ENCODE results near the gene OGFR. TPM values are rescaled to one million over a fixed set of nuclear protein-coding genes. Genes with fewer than 3 reads are reported as not detected.

OGFR gene
- total RNA-seq, 1 donor from 2014 or later, result 79.2 TPM

DNA sequence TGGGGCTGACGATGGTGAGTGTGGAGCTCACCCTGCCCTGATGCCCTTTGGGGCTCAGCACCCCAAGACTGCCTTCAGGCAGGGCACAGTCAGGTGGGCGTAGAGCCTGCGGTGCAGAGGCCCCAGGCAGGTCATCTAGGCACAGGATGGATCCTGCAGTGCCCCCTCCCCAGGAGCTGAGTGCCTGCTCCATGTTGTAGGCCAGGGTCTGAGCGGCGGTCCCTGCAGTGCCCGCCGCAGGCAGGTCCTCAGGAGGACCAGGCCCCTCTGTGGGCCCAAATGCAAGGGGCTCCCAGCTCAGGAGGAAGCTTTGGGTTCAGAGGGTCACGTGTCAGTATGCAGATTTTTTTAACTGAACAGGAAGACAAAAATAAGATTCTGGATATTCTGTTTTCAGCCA lies 5.6 kb upstream of the OGFR start:
- intact Hi-C loops (cut with micrococcal nuclease), result loop anchor here (5.0 kb wide), 1 partner anchor 128 kb away; the partner anchor contains the start of gene DIDO1

- intact Hi-C loops (cut with micrococcal nuclease), result loop anchor here (5.0 kb wide), 1 partner anchor 128 kb away; the partner anchor contains the start of gene DIDO1
These were observed 5.2 kb upstream of the OGFR start for GRCh38 chr20:62799459-62799858.

- intact Hi-C loops (cut with micrococcal nuclease), result loop anchor here (5.0 kb wide), 1 partner anchor 127 kb away; the partner anchor contains the start of gene DIDO1
These were observed 4.8 kb upstream of the OGFR start for GRCh38 chr20:62799873-62800272.

- intact Hi-C loops (cut with micrococcal nuclease), result no loop called here
These were observed 4.0 kb upstream of the OGFR start for GRCh38 chr20:62800314-62801259.

- intact Hi-C loops (cut with micrococcal nuclease), result no loop called here
These were observed 3.2 kb upstream of the OGFR start for GRCh38 chr20:62801284-62802010.

DNA sequence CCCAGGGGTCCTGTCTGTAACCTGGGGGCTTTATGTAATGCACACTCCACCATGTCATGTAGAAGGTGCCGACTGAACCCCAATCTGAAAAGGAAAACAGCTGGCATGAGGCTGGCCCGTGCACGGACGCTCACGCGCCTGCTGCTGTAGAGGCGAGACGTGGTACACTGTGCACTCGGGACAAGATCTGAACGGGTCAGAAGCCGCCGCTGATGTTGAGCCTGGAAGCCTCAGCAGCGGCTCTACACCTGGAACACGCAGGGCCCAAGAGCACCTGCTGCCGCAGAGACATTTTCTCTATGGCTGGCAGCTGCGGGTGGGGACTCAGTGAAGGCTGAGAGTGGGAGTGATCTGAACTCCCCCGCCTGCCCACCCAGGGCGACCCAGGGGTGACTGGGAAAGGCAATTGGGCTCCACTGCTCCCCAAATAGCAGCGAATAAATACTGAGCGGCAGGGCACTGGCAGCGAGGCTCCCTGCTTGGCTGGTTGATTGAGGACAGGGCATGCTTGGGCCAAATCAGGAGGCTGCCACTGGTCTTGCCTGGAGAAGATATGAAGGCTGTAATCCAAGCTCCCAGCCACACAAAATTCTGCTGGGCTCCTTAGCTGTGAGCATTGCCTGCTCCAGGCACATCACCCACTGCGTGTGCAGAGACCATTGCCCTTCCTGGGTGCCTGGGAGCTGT lies 2.5 kb upstream of the OGFR start:
- intact Hi-C loops (cut with micrococcal nuclease), result no loop called here

DNA sequence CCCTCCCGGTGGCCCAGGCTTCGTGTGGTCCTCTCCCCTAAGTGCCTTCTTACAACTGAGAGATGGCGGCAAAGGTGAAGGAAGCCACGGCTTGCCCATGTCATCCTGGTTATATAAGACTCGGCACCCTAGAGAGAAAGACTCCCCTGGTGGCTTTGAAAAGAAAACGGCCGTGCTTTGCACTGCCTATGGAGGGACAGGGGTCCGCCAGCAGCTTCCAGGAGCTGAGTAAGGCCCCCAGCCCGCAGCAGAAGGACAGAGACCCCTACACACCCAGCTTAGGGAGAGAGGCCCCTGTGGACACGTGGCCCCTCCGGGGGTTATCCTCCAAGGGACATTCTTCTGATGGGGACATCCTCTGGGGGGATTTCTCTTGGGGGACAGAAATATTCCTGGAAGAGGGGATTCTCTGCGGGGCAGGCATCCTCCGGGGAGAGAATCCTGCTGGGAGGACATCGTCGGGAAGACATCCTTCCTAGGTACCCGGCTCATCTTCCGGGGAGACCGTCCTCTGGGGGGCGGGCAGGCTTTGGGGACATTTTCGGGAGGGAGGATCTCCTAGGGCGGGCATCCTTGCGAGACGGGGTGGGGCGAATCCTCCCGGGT lies 511 bp upstream of the OGFR start:
- intact Hi-C loops (cut with micrococcal nuclease), result loop anchor here (1.0 kb wide), 1 partner anchor 10 kb away; no protein-coding TSS in a partner anchor

DNA sequence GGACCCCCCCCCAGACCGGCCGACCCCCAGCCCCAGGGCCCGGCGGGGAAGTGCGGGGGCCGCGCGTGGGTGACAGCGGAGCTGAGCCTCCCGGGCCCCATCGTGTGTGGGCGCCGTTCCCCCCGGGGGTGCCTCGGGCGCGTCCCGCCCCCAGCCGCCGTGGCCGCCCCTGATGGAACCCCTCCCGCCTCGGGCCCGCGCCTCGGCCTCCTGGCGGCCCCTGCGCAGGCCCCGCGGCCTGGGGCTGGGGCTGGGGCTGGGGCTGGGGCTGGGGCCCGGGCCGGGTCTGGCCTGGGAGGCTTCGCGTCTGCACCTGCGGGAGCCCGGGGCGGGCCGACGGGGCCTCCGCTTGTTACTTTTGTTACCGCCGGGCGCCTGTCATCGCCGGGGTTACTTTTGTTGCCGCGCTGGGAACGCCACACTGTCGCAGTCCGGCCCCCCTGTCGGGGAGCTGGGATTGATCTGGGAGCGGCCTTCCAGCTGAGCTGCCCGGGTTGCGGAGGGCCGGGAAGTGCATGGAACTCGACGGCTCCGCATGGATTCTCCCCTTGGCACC lies 598 bp downstream of the OGFR start:
- intact Hi-C loops (cut with micrococcal nuclease), result loop anchor here (5.0 kb wide), 2 partner anchors 138 to 418 kb away; partner anchors contain the start of gene RPS21

DNA sequence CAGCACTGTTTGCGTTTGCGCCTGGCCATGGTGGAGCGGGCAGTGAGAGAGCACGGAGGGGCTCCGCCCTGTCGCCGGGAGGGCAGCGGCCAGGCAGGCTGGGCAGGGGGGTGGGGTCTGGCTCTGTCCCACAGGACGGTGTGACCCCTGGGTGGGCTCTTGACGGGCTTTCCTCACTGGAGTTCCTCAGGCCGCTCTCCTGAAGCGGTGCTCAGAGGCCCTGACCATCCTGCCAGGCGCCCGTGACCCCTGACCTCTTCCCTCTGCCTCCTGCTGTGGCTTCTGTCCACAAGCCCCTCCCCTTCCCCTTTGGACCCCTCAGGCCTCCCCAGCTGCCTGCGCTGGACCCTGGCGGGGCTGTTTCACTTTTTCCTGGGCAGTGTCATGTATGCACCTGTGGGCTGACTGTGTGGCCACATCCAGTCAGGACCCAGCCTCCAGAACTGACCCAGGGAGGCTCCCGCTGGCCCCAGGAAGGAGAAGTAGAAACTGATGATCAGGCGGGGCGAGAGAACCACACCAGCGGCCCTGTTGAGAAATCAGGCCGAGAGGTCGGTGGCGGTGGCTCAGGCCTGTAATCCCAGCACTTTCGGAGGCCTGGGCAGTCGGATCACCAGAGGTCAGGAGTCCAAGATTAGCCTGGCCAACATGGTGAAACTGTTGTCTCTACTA lies 1.2 kb downstream of the OGFR start:
- intact Hi-C loops (cut with micrococcal nuclease), result loop anchor here (5.0 kb wide), 2 partner anchors 139 to 419 kb away; partner anchors contain the start of gene RPS21

- intact Hi-C loops (cut with micrococcal nuclease), result loop anchor here (5.0 kb wide), 2 partner anchors 139 to 419 kb away; partner anchors contain the start of gene RPS21
These were observed 1.9 kb downstream of the OGFR start for GRCh38 chr20:62806383-62807050.

DNA sequence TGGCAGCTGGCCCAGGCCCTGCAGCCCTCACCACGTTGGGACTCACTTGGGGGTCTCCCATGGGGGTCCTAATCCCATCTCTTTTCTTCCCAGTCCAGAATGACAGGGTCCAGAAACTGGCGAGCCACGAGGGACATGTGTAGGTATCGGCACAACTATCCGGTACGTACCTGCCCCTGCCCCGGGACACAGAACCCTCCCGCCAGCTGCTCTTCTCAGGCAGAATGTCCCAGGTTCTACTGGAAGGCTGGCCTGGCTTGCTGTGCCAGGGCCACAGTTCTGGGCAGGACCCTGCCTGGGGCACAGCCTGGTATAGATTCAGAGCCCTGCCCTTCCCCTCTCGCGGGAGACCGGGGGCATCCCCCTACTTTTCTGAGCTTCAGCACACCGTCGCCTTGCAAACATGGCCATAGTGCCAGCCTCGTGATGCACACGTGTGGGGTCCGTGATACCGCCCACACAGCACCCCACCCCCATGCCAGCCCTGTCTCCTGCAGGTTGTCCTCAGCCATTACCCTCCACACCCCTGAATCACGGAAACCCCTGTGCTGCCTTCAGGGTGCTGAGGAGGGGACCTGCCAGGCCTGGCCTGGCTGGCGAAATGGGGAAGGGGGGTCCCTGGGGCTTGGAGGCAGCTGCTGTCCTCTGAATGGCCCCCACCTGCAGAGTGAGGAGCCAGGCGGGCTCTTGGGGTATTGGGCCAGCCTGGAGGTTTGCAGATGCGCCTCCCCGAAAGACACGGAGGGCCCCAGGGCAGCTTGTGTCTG lies 3.0 kb downstream of the OGFR start:
- intact Hi-C loops (cut with micrococcal nuclease), result loop anchor here (1.0 to 5.0 kb wide), 4 partner anchors 13 to 420 kb away; partner anchors contain the start of gene RPS21

DNA sequence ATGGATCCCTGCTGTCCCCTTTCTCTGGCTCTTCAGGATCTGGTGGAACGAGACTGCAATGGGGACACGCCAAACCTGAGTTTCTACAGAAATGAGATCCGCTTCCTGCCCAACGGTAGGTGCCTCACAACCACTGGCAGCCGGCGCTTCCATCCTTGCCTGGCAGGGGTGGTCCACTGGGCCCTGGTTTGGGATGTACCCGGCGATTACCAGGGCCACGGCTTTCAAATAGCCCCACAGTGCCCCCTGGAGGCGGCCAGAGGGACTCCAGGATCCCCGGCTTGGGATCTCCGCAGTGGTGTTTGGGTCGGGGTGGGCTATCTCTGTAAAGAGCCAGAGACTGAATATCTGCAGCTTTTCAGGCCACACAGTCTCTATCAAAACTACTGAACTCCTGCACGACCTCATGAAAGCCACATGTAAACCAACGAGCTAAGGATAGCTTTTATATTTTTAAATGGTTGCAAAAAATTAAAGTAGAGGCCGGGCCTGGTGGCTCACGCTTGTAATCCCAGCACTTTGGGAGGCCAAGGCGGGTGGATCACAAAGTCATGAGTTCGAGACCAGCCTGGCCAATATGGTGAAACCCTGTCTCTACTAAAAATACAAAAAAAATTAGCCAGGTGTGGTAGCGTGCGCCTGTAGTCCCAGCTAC lies 3.7 kb downstream of the OGFR start:
- intact Hi-C loops (cut with micrococcal nuclease), result loop anchor here (1.0 to 5.0 kb wide), 4 partner anchors 14 to 421 kb away; partner anchors contain the start of gene RPS21

DNA sequence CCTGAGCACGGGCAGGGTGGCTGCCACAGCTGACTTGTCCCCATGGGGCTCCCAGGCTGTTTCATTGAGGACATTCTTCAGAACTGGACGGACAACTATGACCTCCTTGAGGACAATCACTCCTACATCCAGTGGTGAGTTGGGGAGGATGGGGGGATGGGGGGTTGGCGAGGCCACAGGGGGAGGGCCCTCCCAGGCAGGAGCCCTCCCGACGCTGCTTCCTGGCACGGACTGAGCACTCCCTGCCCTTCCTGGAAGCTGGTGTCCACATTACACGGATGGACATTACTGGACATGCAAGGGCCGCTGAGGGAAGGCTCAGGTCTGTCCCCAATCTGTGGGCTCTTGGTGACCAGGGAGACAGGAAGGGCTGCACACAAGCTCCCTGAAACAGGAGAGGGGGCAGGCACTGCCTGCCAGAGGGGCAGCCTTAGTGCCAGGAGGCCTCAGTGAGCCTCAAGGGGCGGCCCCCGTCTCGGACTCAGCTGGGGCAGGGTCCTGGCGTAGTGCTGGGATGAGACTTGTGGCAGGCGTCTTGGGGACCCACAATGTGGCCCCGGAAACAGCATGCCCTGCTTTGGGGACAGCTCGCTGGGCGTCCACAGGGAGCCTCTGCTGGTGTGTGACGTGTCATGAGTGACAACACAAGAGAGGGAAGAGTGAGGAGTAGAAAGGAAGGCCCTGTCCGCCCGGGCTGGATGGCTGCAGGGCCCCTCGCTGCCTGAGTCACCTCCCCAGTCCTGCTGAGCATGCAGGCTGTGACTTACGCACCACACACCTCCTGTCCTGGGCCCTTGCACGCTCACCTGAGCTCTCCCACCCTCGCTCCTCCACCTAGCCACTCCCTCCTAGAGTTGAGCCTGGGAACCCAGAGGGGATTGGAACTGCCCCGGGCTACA lies 5.1 kb downstream of the OGFR start:
- intact Hi-C loops (cut with micrococcal nuclease), result loop anchor here (5.0 kb wide), 2 partner anchors 142 to 422 kb away; partner anchors contain the start of gene RPS21

DNA sequence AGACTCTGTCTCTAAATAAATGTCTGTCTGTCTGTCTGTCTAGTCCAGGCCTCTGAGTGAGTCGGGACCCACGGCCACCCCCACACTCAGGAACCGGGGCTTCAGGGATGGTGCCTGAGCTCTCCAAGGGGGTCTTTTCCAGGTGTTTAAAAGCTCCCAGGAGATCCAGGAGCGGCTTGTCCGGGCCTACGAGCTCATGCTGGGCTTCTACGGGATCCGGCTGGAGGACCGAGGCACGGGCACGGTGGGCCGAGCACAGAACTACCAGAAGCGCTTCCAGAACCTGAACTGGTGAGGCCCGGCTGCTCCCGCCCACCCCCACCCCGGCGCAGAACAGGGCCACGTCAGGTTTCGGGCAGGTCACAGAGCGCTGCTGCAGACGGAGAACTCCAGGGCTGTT lies 6.7 kb downstream of the OGFR start:
- intact Hi-C loops (cut with micrococcal nuclease), result no loop called here

DNA sequence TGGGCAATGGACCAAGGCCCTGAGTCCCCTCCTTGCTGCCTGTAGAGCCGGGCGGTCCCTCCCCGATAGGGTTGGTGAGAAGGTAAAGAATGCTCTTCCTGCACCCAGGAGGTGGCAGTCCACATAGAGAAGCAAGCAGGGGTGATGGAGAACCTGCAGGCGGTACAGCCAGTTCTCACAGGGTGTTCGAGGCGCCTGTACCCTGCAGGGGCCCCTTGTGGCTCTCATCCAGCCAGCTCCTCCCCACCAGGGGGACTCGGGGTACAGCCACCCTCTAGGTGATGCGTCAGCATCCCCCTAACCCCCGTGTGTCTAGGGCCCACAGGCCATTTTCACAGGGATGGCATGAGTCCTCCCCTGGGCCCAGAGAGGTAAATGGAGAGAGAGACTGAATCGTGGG lies 7.1 kb downstream of the OGFR start:
- intact Hi-C loops (cut with micrococcal nuclease), result no loop called here

DNA sequence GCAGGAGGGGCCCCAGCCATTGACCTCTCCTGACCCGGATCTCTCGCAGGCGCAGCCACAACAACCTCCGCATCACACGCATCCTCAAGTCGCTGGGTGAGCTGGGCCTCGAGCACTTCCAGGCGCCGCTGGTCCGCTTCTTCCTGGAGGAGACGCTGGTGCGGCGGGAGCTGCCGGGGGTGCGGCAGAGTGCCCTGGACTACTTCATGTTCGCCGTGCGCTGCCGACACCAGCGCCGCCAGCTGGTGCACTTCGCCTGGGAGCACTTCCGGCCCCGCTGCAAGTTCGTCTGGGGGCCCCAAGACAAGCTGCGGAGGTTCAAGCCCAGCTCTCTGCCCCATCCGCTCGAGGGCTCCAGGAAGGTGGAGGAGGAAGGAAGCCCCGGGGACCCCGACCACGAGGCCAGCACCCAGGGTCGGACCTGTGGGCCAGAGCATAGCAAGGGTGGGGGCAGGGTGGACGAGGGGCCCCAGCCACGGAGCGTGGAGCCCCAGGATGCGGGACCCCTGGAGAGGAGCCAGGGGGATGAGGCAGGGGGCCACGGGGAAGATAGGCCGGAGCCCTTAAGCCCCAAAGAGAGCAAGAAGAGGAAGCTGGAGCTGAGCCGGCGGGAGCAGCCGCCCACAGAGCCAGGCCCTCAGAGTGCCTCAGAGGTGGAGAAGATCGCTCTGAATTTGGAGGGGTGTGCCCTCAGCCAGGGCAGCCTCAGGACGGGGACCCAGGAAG lies 7.7 kb downstream of the OGFR start:
- intact Hi-C loops (cut with micrococcal nuclease), result no loop called here

Measured in T-helper 2 cell treated with Interferon-gamma antibody and Interleukin-4, amounts not matched to agents 100 ng/mL and 5 ng/mL, for 36 hours (primary cell).